Measurements from ENCODE around the gene NUP160.
"Not testable (repeated sequence)": the region's sequence is repeated elsewhere in the genome, so short reads cannot be mapped to it uniquely, and the experiment has no call there.

The NUP160 gene

DNA sequence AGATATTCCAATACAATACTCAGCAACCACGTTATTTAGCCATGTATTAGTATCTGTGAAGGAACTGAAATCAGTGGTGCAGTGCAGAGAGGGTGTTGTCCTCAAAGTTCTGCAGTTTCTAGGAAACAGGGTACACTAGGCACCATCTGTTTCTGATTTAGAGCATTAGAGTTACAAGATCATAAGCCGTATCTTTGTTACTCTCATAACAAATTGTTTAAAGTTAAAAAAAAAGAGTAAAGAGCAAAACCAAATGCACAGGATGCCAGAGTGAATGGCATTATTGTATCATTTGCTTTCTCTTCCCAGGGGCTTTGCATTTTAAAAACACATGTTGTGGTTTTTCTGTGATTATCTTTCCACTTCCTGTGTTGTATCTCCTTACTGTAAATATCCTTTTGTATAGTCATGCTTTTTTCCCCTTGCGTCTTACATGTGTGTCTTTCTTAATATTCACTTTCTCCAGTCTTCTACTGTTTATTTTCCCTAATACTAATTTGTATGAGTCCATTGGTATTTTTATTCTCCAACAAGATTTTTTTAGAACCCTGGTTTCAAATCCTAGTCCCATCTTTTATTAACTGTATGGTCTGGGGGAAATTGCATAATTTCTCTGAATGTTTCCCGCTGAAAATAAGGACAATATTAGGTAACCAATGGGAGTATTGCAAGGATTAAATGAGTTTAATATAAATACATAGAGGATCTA lies 15.2 kb upstream of the NUP160 start:
- DNase-seq, result peak; percentile 29 to 31

DNA sequence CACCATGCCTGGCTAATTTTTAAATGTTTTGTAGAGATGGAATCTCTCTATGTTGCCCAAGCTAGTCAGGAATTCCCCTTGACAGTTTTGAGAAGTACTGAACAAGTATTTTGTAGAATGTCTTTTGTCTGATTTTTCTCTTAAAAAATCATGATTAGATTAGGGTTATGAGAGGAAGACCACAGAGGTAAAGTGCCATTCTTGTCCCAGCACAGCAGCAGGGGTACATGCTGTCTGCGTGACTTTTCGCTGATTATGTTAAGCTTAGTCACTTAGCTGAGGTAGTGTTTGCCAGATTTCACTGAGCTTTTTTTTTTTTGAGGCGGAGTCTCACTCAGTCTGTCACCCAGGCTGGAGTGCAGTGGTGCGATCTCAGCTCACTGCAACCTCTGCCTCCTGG lies 13.6 kb upstream of the NUP160 start:
- peak in 1 of 2 donors; percentile 7 for DNase-seq

DNA sequence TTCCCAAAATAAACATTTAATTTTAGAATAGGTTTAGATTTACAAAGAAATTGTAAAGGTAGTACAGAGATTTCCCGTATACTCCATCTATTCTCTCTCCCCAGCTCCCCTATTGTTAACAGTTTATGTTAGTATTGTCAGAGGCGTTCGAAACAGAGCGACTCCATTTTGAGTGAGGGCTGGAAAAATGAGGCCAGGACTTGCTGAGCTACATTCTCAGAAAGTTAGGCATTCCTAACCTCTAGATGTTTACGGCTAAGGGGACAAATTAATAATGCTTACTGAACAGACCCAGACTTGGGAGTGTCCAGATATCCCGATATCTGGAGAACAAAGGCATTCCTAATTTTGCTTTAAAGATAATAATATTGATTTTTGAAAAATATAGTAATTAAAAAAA lies 12.4 kb upstream of the NUP160 start:
- no peak for DNase-seq

DNA sequence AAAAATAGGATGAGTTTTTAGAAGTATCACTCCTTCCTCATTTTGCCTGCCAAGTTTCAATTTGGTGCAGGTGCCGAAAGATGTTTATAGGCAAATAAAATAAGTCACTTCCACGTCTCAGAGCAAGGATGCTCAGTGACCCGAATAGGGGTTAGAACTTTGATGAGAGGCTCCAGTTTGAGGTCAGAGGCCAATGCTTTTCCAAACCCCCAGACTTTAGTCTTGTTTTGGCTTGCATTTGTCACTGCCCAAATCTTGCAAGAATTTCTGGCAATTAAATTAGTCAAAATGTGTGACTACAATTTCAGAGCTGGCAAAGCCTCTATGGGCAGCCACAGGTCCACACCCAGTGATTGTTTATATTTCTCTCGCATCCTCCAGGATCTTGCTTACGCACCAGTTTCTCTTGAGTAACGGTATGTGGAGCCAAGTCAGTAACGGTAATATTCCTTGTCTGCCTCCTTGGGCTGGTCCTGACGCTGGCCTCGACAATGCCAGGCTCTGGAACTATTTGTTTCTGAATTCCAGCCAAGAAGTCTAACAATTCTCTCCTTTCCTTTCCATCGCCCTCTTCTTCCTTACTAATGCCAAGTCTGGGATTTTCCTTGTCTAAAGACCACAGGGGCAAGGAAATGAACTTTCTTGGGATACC lies 9.9 kb upstream of the NUP160 start:
- peak in 1 of 2 donors; percentile 15 for DNase-seq

DNA sequence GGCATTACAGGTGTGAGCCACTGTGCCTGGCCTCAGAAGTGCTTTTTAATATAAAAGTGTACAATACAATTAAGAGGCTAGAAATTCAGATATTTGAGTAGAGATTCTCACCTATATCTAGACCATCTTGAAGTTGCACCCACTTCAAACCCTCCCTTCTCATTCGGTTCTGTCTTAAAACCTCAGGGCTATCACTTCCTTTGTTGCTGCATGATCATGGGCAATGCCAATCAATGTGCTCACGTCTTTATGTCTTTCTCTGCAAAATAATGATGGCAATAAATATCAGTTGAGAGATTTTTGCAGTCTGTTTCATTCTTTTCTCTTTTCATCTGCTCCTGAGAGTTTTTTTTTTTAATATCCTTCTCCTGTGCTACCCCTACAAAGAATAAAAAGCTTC lies 9.3 kb upstream of the NUP160 start:
- no peak for DNase-seq

DNA sequence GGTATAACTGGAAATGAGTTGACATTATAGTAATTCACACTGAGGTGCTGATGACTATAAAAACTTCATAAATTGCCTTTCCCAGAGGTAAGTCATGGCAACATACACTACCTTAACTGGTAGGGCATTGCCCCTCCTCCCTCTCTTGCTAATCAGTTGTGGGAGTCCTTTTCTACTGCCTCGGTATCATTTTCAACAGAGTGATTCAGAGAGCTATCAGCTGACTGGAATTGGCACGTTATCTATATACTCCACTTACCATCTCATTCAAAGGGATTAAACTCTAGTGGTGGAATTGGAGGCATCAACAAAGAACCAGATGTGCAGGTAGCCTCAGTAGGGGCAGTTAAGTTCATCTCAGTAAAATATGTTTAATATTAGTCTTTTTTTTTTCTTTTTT lies 8.0 kb upstream of the NUP160 start:
- DNase-seq, result no peak

DNA sequence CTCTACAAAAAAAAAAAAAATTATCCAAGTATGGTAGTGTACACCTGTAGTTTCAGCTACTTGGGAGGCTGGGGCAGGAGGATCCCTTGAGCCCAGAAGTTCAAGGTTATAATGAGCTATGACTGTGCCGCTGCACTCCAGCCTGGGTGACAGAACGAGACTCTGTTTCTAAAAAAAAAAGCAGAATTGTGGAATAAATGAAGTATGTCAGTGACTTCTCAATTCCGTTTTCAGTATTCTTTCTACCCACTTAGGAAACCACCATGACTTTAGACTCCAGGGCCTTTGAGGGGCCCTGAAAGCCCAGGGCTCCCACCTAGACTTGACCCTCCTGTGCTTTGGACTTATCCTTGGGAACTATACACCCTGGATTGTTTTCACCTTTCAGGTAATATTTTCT lies 6.5 kb upstream of the NUP160 start:
- no peak for DNase-seq

DNA sequence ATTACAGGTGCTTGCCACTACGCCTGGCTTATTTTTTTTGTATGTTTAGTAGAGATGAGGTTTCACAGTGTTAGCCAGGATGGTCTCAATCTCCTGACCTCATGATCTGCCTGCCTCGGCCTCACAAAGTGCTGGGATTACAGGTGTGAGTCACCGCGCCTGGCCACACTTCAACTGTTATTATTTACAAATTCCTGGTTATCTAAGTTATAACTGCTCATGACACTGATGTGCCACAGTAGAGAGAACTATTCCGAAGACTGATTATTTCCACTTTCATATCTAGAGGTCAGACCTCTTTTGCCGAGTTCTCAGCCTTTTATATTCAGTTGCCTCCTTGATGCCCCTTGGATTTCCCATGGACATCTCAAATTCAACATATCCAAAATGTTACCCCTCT lies 3.9 kb upstream of the NUP160 start:
- DNase-seq, result no peak

DNA sequence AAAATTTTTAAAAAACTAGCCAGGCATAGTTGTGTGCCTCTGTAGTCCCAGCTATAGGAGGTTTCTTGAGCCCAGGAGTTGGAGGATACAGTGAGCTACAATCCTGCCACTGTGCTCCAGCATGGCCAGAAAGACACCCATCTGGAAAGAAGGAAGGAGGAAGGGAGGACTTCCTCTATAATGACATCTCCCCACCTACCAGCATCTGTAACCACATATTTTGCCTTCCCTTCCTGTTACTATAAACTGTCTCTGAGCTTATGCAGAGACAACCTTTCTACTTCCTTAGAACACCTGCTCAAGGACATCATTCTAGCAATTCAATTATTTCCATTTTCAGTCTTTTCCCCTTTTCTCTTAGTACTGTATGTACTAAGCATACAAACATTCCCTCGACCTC lies 2.2 kb upstream of the NUP160 start:
- peak in 1 of 2 donors; percentile 16 for DNase-seq

DNA sequence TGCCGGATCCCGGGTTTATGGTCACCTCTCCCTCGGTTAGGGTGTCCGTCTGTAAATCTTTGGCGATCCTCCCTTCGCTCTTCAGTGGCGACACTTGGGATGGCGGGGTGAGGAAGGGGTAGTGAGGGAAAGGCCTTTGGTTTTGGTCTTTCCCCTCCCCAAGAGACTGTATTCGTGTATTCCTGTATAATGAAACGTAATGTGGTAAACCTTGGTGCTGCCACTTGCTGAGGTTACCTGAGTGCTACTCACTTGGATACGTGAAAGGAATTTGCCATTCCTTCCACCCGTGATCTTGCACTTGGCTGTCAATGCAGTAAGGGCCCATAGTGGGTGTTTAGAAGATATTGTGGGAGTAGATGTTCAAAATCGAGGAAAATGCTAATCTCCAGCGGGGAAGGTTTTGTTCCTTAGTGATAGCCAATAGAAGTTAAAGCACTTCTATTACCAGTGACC lies 578 bp upstream of the NUP160 start:
- no peak for DNase-seq

DNA sequence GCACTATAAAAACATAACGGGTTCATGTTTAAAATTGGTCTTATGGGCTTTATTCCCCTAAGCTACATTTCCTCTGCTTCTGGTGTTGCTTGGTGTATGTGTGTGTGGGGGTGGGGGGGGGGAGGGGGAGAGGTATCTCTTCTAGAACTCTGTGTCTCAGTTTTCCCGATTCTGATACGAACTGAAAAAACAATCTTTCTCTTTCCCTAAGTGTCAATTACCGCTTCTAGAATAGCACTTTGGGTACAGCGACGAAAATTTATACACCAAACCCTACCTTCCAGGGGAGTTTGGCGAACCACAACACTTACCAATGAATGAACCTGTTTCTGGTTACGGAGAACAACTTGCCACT lies 636 bp downstream of the NUP160 start:
- no peak for DNase-seq

DNA sequence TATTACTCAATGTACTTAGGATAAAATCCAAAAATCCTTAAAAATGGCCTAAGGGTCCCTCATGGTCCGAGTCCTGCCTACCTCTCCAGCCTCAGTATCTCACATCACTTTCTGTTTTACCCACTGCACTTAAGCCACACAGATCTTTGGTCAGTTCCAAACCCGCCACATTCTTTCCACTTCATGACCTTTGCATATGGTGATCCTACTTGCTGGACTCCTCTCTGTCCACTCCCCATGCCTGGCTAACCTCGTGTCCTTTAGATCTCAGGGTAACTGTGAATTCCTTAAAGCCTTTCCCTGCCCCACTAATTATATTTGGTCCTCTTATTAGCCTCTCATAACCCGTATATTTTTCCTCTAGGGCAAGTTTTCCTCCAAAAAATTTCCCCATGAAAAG lies 1.2 kb downstream of the NUP160 start:
- DNase-seq, result no peak

DNA sequence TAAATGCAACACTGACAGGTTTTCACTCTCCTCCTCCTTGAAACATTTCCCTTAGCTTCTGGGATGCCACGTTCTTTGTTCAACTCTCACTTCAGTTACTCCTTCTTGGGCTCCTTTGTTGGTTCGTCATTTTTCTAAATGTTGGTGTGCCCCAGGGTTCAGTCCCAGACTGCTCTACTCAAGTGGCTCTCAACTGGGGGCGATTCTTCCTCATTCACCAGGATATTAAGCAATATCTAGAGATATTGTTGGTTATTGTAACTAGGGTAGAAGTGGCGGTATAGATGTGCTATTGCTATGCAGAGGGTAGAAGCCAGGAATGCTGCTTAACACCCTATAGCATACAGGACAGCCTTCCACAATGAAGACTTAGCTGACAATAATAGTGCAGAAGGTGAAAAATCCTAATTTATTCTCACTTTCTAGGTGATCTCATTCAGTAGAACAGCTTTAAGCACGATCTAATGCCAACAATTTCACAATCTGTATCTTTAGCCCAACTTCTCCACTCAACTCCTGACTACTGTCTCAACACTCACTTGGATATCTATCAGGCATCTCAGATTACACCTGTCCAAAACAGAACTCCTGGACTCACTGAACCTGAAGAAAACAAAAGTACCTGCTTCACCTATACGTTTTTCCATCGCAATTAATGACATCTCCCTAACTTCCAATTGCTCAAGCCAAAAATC lies 4.6 kb downstream of the NUP160 start:
- no peak for DNase-seq

DNA sequence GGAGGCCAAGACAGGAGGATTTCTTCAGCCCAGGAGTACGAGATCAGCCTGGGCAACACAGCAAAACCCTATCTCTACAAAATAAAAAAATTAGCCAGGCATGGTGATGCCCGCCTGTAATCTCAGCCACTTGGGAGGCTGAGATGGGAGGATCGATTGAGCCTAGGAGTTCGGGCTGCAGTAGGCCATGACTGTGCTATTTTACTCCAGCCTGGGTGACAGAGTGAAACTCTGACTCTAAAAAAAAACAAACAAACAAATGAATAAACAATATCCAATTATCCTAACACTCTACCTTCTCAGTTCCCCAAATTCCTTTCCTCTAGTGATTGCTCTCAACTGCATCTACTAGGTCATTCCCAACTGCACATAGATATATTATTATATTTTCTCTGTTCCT lies 5.4 kb downstream of the NUP160 start:
- DNase-seq, result no peak

DNA sequence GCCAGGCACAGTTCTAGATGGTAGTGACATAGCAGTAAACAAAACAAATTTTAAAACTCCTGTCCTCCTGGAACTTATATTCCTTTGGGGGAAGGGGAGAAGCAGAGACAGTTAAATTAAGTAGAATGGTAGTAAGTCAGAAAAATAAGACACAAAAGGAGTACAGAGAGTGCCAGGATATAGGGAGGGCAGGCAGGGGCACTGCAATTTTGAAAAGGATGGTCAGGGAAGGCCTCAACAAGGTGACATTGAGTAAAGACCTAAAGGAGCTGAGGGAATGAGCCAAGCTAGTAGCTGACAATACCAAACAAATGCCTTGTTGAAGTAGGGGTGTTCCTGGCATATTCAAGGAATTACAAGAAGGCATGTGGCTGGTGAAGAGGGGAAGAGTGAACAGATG lies 10.2 kb downstream of the NUP160 start:
- no peak for DNase-seq

DNA sequence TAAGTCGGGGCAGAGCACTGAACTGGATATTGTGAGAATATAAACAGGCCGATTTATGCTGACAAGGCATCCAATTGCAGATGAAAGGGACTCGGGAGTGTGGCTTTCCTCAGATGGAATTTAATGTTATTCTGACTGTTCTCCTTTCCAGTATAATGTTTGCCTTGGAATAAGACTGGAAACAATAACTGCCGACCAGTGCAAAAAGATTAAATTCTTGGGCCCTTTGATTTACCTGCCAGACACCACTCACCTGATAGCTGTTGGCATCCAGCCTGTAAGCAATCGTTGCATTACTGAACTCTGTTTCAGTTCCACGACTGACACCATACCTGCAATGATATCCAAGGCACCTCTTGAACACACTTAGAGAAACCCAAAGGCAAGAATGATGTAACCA lies 10.9 kb downstream of the NUP160 start:
- no peak for DNase-seq

DNA sequence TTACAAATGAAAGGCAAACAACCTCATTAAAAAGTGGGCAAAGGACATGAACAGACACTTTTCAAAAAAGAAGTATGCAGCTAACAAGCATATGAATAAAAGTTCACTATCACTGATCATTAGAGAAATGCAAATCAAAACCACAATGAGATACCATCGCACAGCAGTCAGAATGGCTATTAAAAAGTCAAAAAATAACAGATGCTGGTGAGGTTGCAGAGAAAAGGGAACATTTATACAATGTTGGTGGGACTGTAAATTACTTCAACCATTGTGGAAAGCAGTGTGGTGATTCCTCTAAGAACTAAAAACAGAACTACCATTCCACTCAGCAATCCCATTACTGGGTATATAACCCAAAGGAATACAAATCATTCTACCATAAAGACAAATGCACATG lies 18.1 kb downstream of the NUP160 start:
- DNase-seq, result not testable (repeated sequence)

DNA sequence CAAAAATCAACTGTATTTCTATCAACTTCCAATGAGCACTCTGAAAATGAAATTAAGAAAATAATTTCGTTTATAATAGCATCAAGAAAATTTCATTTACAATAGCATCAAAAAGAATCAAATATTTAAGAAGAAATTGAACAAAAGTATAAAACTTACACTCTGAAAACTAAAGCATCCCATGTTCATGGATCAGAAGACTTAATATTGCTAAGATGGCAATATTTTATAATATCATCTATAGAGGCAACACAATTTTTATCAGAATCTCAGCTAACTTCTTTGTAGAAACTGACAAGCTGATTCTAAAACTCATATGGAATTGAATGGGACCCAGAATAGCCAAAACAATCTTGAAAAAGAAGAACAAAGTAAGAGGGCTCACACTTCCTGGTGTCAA lies 19.9 kb downstream of the NUP160 start:
- no peak for DNase-seq

DNA sequence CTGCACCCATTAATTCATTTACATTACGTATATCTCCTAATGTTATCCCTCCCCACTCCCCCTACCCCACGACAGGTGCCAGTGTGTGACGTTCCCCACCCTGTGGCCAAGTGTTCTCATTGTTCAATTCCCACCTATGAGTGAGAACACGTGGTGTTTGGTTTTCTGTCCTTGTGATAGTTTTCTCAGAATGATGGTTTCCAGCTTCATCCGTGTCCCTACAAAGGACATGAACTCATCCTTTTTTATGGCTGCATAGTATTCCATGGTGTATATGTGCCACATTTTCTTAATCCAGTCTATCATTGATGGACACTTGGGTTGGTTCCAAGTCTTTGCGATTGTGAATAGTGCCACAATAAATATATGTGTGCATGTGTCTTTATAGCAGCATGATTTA lies 25.5 kb downstream of the NUP160 start:
- not testable (repeated sequence) for DNase-seq

DNA sequence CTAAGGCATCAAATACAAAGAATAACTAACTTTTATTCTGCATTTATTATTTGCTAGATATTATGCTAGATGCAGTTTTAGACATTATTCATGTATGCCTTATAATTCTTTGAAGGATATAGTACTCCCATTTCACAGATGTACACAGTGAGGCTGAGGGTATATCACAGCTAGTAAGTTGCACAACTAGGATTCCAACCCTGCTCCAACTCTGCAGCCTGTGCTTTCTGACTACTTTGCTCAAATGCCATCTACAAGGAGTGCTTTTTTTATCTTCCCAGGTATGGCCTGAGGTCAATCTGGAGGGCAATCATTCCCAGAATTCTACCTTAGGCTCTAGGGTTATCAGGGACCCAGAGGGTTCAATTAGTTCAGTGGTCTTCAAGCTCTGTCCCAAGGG lies 28.4 kb downstream of the NUP160 start:
- DNase-seq, result no peak

DNA sequence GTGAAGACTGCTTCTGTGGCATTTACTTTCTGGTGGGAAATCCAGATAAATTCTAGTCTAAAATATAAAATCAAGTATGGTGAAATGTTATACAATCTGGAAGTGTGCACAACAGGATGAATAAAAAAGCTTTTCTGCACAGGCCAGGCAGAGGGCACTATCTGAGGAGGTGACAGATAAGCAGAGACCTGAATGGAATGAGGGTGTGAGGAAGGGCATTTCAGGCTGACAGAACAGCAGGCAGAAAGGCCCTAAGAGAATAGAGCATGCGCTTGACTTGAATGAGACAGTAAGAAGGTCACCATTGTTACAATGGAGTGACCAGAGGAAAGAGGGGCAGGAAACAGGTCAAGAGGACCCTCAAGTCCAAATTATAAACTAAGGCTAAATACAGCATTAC lies 47.4 kb downstream of the NUP160 start:
- DNase-seq, result no peak

DNA sequence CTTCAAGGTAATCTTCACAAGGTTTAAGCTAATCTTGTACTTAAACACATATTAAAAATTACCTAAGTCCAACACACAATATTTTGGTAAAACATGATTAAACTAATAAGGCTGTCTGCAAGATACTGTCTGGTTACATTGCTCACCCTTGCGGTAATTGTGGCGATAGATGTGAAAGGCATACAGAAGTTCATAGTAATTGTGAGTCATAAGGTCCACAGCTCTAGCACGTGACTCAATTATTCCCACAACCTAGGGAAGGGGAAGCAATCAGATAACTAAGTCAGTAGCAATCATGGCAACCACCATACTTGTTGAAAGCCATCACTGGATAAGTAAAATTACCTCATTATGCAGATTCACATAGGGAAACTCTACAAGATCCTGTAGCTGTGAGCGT lies 50.5 kb downstream of the NUP160 start:
- no peak for DNase-seq

DNA sequence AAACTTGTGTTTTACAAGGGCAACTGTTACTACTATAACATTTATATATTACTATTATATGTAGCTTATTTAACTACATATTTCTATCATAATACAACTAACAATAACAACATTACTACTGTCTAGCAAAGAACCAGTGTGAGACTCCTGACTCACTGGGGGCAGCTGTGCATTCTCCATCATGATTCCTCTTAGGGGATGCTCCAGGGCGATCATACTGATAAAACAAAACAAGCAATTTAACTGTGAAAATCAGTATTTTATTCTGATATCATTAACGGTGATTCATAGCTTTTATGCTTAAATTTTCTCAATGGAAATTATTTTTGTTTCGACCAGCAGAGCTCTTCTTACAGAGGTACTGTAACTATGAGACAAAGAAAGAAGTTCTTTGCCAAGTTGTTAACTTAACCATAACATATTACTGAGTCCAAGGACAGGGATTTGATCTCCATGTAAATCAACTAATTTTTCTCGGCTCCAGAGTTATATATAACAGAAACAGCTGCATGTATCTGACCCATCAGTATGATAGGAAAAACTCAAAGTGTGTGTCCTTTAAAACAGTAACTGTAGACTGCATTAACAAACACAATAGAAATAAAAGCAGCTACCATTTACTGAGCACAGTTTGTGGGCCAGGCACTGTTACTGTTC lies 56.2 kb downstream of the NUP160 start:
- no peak for DNase-seq

DNA sequence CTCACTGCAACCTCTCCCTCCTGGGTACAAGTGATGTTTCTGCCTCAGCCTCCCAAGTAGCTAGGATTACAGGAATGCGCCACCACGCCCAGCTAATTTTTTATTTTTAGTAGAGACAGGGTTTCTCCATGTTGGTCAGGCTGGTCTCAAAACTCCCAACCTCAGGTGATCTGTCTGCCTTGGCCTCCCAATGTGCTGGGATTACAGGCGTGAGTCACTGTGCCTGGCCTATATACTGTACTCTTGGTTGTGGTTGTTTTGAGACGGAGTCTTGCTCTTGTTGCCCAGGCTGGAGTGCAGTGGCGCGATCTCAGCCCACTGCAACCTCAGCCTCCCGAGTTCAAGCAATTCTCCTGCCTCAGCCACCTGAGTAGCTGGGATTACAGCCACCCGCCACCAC lies 58.1 kb downstream of the NUP160 start:
- DNase-seq, result not testable (repeated sequence)
